RPMI8226 (cell line): ENCODE results near the gene CEP162.
"Not testable (repeated sequence)": the region's sequence is repeated elsewhere in the genome, so short reads cannot be mapped to it uniquely, and the experiment has no call there.

Experiments used
- DNase-seq: peaks from one replicate; pipeline ENCODE4 v3.0.0-alpha.2; 2015

CEP162 gene

DNA sequence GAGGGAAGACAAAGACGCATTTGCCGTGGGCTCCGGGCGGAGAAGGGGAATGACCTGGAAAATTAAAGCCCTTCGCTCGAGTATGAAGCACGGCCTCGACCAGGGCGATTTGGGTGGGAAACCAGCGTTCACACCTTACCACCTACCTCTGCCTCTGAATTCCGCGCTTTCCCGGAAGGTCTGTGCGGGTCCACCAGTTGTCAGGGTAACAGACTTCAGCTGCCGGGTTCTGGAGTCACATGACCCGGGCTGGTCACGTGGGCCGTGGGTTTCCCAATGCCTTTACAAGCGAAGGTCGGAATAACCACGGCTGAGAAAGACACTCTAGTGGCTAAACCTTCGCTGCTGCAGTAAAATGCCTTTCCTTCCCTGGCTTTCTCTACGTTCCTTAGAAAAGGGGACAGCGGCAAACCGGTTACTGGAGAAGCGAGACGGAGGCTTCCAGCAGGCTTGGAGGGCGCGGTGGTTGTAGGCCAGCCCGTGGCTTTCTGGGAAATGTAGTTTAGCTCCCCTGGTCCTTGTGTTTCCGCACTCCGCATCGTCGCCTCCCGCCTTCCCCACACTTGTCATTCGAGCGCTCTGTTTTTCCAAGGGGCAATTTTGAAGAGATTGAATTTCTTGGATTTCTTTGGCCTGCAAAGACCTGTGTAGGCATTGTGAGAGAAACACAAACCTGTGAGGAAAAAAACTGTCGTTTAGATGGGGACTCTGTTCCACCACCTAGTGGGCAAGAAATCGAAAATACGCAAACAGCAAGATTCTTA lies at the start of gene CEP162:
CEP162 (minus strand) TSS at position 210 of the 764 bp plus-strand sequence. CDS start 1,250 bp downstream, outside the sequence.
- DNase-seq, result peak; percentile 81

- DNase-seq, result no peak
Observed at GRCh38 chr6:84274856-84275255, 47.4 kb upstream of the CEP162 start.

DNA sequence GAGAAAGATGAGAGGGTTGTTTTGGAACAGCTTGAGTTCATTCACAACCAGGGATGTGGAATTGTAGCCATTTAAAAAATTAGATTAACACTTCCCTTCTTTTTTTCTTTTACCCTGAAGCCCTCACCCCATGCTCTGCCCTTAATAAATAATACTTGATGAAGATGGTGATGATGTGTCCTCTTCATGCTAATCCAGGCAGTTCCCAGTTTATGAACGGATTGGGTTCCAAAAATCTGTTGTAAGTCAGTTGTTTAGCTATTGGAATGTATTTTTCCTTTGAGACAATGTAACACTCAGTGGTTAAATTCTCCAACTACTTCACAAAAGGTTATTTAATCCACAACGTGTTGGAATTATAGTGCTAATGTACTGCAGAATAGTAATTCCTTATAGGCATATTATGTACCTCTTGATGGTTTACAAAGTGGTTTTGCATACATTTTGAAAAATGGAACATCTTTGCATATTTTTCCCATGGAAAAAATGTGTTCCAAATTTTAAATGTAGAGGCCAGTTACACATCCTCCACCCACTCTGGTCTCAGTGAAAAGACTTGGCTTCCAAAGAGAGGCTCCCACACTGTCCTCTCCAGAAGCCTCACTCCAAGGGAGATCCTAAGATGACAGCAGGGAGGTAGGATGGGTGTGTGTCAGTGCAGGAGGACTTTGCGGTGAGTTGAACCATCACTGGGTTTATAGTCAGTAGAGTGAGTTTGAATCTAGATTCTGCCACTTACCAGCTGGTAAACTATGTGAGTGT lies 45.8 kb upstream of the CEP162 start:
- no peak for DNase-seq

- DNase-seq, result no peak
Observed at GRCh38 chr6:84272298-84272697, 44.9 kb upstream of the CEP162 start.

GRCh38 chr6:84271061-84271716 lies 43.7 kb upstream of the CEP162 start:
- DNase-seq, result no peak

DNA sequence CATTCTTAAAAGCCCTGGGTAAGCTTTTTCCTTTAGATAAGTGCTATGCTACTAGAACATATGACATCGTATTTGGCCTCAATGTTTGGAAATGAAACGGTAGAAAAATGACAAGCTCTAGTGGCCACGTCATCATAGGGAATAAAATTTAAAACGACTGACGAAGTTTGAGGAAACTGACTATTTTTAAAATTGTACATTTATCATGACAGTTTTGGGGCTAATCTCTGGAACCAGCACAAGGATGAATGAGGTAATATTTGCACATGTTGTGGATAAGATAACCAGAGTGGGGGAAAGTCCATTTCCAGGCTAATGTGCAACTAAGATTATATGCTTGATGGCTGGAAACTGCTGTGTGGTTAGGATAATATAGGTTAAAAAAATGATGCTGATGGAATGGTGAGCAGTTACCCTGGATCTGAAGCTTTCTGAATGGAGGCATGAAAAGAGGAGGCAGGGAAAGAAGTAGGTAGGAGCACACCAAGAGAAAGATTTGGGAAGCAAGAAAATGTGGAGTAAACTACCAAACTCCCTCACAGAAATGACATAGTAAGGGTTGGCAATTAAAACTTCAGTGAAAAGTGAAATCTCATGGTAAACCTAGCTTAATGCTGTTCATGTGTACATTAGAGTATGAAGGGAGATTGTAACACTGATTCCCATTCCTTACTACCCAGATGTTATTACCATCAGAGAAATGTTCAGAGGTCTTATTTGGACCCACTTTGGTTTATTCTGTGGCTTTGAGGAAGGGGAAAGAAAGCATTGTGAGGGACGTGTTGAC lies 42.7 kb upstream of the CEP162 start:
- no peak for DNase-seq

GRCh38 chr6:84268781-84269180 lies 41.3 kb upstream of the CEP162 start:
- DNase-seq, result no peak

DNA sequence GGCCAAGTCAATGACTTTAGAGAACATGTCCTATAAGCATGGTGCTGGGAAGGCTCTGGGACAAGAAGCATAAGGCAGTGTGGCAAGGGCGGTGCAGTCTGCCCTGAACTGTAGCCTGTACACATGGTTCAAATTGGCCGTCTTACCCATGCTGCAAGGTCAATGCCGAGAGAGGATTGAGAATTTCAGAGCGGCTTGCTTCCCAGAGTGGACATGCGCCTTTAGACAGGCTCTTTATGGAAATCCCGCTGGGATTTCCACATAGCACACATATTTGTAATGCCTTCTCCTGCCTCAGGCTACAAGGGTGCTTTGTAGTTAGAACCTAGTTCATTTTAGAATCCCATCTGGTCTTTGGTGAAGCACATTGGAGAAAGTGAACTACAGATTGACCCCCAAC lies 36.1 kb upstream of the CEP162 start:
- no peak for DNase-seq

DNA sequence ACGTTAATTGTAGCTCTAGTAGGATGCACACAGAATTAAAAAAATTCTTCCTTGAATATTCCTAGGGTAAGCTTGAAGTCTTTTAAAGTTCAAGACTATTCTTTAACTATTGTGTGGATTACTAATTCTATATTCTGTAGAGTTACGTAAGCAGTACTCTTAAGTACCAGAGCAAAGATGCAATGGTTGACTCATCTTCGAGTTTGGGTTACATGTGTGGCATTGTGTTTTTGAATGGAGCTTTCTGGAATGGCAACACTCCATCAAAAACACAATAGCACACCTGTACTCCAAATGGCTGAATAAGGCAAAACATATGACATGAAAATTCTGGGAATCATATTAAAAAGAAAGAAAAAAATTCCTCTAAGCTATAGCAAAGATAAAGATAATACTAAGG lies 33.5 kb upstream of the CEP162 start:
- DNase-seq, result no peak

DNA sequence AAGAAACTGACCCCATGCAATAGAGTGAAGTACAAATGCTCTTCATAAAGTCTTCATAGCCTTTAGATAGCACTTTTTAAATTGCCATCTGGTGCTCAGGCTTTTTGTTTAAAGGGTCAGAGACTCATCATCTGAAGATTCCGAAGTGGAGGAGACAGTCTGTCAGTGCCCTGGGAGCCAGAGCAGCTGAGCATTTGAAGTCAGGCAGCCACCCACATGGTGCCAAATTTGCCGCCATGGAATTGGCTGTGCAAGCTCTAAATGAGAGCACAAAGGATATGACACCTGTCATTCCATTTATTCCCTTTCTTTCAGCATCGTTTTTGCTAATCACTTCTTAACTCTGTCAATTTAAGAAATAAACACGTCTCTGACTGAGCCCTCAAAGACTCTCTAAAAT lies 32.8 kb upstream of the CEP162 start:
- DNase-seq, result no peak

GRCh38 chr6:84258866-84259265 lies 31.4 kb upstream of the CEP162 start:
- no peak for DNase-seq

- DNase-seq, result no peak
Observed at GRCh38 chr6:84258268-84258667, 30.8 kb upstream of the CEP162 start.

- DNase-seq, result no peak
Observed at GRCh38 chr6:84255641-84256040, 28.2 kb upstream of the CEP162 start.

DNA sequence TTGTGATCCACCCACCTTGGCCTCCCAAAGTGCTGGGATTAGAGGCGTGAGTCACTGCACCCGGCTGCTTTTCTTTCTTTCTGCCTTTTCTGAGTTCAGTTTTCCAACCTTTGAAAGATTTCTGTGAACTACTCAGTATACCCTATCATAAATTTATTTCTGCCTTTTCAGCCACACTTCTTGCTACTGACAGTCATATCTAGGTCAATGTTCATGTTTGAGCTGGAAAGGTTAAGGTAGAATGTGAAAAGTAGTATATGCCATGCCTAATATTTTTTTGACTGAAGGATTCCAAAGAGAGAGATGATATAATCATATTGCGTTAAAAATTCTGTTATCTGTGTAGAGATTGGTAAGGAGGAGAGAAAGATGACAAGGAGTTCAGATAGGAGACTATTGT lies 25.9 kb upstream of the CEP162 start:
- DNase-seq, result no peak

DNA sequence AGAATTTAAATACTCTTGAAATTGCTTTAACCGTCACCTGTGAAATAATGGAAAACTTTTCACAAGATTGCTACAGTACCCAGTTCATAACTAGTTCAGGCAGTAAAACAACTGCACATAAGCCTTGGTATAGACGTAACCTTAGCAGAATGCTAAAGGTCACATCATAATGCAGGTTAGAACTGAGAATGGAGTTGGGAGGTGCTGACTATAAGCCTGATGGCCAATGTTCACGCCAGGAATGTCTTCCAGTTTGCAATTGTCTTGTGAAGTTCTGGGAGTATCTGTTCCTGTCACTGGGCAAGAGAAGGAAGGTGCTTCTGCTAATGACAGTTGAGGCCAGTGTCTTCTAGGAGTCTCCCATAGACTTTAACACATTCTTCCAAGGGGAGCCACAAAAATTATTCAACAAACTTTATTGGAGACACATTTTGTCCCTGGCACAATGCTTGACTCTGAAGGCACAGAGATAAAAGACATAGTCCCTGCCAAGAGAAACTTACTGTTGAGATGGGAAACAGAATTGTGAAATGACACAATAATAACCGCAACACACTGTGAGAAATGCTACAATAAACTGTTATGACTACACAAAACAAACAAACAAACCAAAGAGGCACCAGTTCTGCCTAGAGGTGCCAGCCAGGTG lies 24.6 kb upstream of the CEP162 start:
- no peak for DNase-seq

DNA sequence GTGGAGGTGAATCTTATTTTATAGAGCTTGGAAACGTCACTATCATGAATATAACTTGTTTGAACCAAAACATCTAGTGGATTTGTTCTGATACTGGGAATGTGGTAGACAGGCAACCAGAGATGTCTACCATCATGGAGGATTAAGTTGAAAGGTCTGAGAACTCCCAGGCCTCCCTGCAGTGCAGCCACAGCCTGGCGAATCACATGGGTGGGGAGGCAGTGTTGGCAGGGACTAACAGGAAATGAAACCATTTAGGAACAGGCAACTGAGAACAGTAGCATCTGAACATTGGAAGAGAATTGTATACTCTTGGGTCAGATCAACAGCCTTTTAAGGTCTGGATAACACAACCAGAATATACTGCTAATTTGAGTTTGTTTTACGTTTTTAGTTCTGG lies 22.3 kb upstream of the CEP162 start:
- peak; percentile 14 for DNase-seq

GRCh38 chr6:84244416-84245081 lies 17.1 kb upstream of the CEP162 start:
- not testable (repeated sequence) for DNase-seq

DNA sequence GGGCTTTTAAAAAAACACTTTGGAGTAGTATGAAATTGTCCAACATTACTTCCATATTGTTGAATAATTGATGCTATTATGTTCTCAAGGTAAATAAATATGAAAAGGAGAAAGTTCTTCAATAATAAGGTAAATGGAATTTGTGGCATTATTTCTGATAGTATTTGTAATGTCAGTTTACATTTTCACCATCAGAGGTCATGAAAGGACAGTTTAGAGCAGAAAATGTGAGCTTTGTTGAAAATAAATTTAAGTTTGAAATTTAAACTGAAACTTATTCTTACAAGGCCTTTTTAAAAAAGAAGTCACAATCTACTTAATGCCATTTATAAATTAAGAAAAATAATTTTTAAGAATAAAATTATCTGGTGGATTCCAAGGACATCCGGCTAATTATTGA lies 15.8 kb upstream of the CEP162 start:
- DNase-seq, result no peak

DNA sequence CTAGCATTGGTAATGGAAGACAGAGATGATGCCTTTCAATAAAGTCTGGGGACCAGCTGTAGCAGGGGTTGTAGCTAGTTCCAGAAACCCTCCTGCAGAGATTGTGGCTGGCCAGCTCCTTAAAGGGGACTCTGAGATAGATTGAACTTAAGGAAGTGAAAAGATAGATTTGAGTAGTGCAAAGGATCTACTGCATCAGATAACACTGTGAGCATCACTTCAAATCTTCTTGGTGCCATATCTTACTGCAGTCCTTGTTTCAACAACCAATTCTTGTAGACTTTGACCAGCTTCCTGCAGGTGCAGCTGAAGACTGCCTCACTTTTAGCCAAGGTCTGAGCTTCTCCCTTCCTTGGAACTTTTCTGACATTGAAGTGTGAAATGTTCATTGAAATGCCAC lies 14.8 kb upstream of the CEP162 start:
- no peak for DNase-seq

- no peak for DNase-seq
Observed at GRCh38 chr6:84228198-84228543, 728 bp upstream of the CEP162 start.

DNA sequence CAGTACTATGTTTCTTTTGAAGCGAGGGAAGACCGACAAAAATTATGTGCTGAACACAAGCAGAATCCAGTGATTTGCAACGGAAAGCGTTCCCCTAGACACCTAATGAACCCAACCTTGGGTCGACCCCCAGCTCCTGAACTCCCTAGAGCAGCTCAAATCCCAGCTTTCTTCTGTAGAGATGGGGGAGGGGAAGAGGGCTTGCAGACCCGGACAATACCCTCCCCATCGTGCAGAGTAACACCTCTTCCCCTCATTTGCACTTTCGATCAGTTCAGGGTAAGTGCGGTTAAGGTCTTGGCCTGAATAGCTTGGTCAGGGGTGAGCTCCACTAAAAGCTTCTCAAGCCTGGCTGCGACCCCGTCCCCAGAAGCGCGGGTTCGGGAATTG lies 404 bp downstream of the CEP162 start:
- DNase-seq, result no peak

GRCh38 chr6:84224251-84224650 lies 3.2 kb downstream of the CEP162 start:
- no peak for DNase-seq
